Body of pancreas (tissue), 4 donors: Measurements from ENCODE around the gene IDI2. TPM values are rescaled to one million over a fixed set of nuclear protein-coding genes. Genes with fewer than 3 reads are reported as not detected.

Experiments used
- ATAC-seq: fragments of 150-250 bp; one replicate; pipeline ENCODE4 v1.9.1; 2016
- DNase-seq, 4 donors: peaks; one replicate each; pipeline ENCODE4 v3.0.0-alpha.2; 2019
- H3K27ac ChIP-seq, 4 donors: fragments of 200-600 bp; sonication (generic); 1 replicate in 3 of 4; 2 replicates in 1 of 4; pipeline versions ENCODE4 v1.5.1 to v1.6.1; 2016 to 2019; ENCODE audit warnings: mild to moderate bottlenecking in 1 of 4, mixed read lengths in 1 of 4, moderate library complexity in 1 of 4
- H3K27me3 ChIP-seq, 2 donors: fragments of 200-600 bp; sonication (generic); one replicate each; pipeline ENCODE4 v1.6.0; 2016; ENCODE audit warnings: mild to moderate bottlenecking in 1 of 2
- H3K36me3 ChIP-seq, 2 donors: fragments of 200-600 bp; sonication (generic); replicated peaks in 1 of 2; 2 replicates each; pipeline ENCODE4 v1.5.1; 2016; ENCODE audit warnings: low read depth in 2 of 2; ENCODE audit not compliant: insufficient read depth in 1 of 2
- H3K4me1 ChIP-seq: fragments of 200-600 bp; sonication (generic); one replicate; pipeline ENCODE4 v1.6.0; 2016
- H3K4me3 ChIP-seq, 2 donors: fragments of 200-600 bp; sonication (generic); 1 replicate in 1 of 2; 2 replicates in 1 of 2; pipeline ENCODE4 v1.5.1; 2016 to 2019
- H3K9me3 ChIP-seq, 3 donors: fragments of 200-600 bp; sonication (generic); 1 replicate in 2 of 3; 2 replicates in 1 of 3; pipeline ENCODE4 v1.5.1; 2016
- POLR2A ChIP-seq, 3 donors: fragments of 450-650 bp; IDR thresholded peaks; one replicate each; pipeline ENCODE4 v1.6.1; 2016; ENCODE audit warnings: antibody characterized with exemption in 3 of 3, mild to moderate bottlenecking in 2 of 3
- WGBS, 2 donors: methylation state at CpG; one replicate each; pipeline ENCODE4 v1.1.5; 2017; 5-methylcytosine and 5-hydroxymethylcytosine counted together
- intact Hi-C: fragments of 100-400 bp; cut with DNase I; formaldehyde crosslinking; loops from one replicate; pipeline ENCODE4 v1.15.1; 2023
- total RNA-seq, 2 donors: library from RNA; depleted of rRNA; stranded (reverse); fragments of >200 nt; gene quantifications; one replicate each; pipeline ENCODE4 v1.1.0, GENCODE V29; 2016
- TF ChIP-seq, protein P1 (sequence below), 7 experiments: fragments of 450-650 bp in 4 of 7; fragments of 200-600 bp in 3 of 7; sonication (generic) in 3 of 7; IDR thresholded peaks; one replicate each; pipeline ENCODE4 v1.5.1; 2016 to 2019; ENCODE audit warnings: antibody characterized with exemption in 7 of 7

Gene IDI2
- total RNA-seq, 2 donors from 2014 or later, result not detected

GRCh38 chr10:1037098-1037497 lies 11.4 kb upstream of the IDI2 start:
- no peaks in the 10 kb centered on the region for H3K27me3 ChIP-seq
- no peak for ATAC-seq
- 79 to 84% methylated on average over 11 of the region's 11 CpGs for whole genome bisulfite sequencing, 2 donors
- TF ChIP-seq POLR2A (IDR thresholded peaks at IDR 0.05), result no peak
- TF ChIP-seq, protein P1, sequence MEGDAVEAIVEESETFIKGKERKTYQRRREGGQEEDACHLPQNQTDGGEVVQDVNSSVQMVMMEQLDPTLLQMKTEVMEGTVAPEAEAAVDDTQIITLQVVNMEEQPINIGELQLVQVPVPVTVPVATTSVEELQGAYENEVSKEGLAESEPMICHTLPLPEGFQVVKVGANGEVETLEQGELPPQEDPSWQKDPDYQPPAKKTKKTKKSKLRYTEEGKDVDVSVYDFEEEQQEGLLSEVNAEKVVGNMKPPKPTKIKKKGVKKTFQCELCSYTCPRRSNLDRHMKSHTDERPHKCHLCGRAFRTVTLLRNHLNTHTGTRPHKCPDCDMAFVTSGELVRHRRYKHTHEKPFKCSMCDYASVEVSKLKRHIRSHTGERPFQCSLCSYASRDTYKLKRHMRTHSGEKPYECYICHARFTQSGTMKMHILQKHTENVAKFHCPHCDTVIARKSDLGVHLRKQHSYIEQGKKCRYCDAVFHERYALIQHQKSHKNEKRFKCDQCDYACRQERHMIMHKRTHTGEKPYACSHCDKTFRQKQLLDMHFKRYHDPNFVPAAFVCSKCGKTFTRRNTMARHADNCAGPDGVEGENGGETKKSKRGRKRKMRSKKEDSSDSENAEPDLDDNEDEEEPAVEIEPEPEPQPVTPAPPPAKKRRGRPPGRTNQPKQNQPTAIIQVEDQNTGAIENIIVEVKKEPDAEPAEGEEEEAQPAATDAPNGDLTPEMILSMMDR (IDR thresholded peaks at IDR 0.05), result no peak
- H3K9me3 ChIP-seq, result no peaks in the 10 kb centered on the region
- no peaks in the 10 kb centered on the region for H3K4me1 ChIP-seq
- H3K27ac ChIP-seq, result no peak overlapping the region
- intact Hi-C loops, result no loop called here
- H3K4me3 ChIP-seq, result no peak overlapping the region
- no peak for DNase-seq
- H3K36me3 ChIP-seq, result peaks cover 3 to 12% of the 10 kb centered on the region in 2 donors

DNA sequence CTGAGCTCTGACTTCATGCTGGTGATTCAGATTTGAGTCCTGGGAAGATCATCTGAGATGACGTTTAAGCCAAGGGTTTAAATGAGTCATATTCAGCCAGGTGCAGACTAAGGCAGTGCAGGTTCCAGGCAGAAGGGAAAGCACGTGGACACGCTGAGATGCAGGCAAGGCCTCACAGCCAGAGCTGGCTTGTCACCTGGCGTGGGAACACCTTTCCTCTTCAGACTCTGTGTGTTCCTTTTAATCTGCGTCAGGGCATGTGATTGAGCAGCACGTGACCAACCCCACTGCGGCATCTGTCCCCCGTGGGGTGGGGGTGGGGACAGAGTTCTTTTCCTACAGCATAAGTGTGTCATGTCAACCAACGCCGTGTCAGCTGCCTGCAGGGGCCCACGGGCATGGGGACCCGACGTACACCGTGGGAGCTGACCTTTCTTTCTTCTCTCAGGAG lies 10.7 kb upstream of the IDI2 start:
- Histone ChIP-seq H3K36me3 (peaks cover 3 to 8% of the 10 kb centered on the region in 2 donors), H3K27me3 (no peaks in the 10 kb centered on the region), H3K27ac (no peak overlapping the region), H3K4me1 (no peaks in the 10 kb centered on the region), H3K9me3 (no peaks in the 10 kb centered on the region), H3K4me3 (no peak overlapping the region)
- DNase-seq, result no peak
- intact Hi-C loops, result no loop called here
- WGBS, 2 donors, result 70 to 85% methylated on average over 13 to 14 of the region's 14 CpGs
- TF ChIP-seq, protein P1 (IDR thresholded peaks at IDR 0.05), result no peak
- TF ChIP-seq POLR2A (IDR thresholded peaks at IDR 0.05), result no peak
- ATAC-seq, result no peak

GRCh38 chr10:1035201-1035600 lies 9.5 kb upstream of the IDI2 start:
- H3K4me3 ChIP-seq, result no peak overlapping the region
- no peaks in the 10 kb centered on the region for H3K9me3 ChIP-seq
- H3K27me3 ChIP-seq, result no peaks in the 10 kb centered on the region
- DNase-seq (no peak), ATAC-seq (no peak)
- H3K36me3 ChIP-seq, result peaks cover 0 to 7% of the 10 kb centered on the region in 2 donors
- TF ChIP-seq POLR2A (IDR thresholded peaks at IDR 0.05), result no peak
- TF ChIP-seq, protein P1 (IDR thresholded peaks at IDR 0.05), result no peak
- no peak overlapping the region for H3K27ac ChIP-seq
- no peaks in the 10 kb centered on the region for H3K4me1 ChIP-seq
- WGBS, 2 donors, result 78 to 79% methylated on average over 6 of the region's 6 CpGs
- intact Hi-C loops, result no loop called here

GRCh38 chr10:1034758-1035157 lies 9.1 kb upstream of the IDI2 start:
- TF ChIP-seq, protein P1 (IDR thresholded peaks at IDR 0.05), result no peak
- no peak for TF ChIP-seq POLR2A (IDR thresholded peaks at IDR 0.05)
- 81 to 92% methylated on average over 3 of the region's 3 CpGs for WGBS, 2 donors
- ATAC-seq, result no peak
- peaks cover 0 to 4% of the 10 kb centered on the region in 2 donors for H3K36me3 ChIP-seq
- intact Hi-C loops, result no loop called here
- H3K4me1 ChIP-seq, result no peaks in the 10 kb centered on the region
- H3K27me3 ChIP-seq, result no peaks in the 10 kb centered on the region
- H3K9me3 ChIP-seq, result no peaks in the 10 kb centered on the region
- no peak overlapping the region for H3K4me3 ChIP-seq
- H3K27ac ChIP-seq, result no peak overlapping the region
- DNase-seq, result no peak

- no peak for DNase-seq
- no peaks in the 10 kb centered on the region for H3K36me3 ChIP-seq
- H3K27ac ChIP-seq, result no peak overlapping the region
- no peaks in the 10 kb centered on the region for H3K4me1 ChIP-seq
- H3K9me3 ChIP-seq, result no peaks in the 10 kb centered on the region
- no peak for ATAC-seq
- intact Hi-C loops, result no loop called here
- no peaks in the 10 kb centered on the region for H3K27me3 ChIP-seq
- TF ChIP-seq, protein P1 (IDR thresholded peaks at IDR 0.05), result no peak
- TF ChIP-seq POLR2A (IDR thresholded peaks at IDR 0.05), result no peak
- H3K4me3 ChIP-seq, result no peak overlapping the region
- 60 to 100% methylated on average over 1 of the region's 1 CpG for WGBS, 2 donors
These were observed 7.9 kb upstream of the IDI2 start for GRCh38 chr10:1033601-1034000.
